ENCODE measurements around the gene RPIA.

DNA sequence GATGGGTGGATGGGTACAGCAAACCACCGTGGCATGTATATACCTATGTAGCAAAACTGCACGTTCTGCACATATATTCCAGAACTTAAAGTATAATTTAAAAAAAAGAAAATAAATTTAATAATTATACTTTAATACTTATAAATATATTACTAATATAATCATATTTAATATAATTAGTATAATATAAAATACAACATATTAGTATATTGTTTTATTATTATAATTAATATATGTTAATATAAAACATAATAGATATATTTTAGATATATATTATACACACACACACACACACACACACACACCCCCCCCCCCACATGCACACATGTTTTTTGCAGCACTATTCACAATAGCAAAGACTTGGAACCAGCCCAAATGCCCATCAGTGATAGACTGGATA is 29.8 kb downstream of the RPIA start:
- no peak for TF ChIP-seq POLR2A (IDR thresholded peaks at IDR 0.05; ENCODE audit: low read length)
- TF ChIP-seq GATA1 (IDR thresholded peaks at IDR 0.05; ENCODE audit: low read depth, low read length), result no peak
